Gastrocnemius medialis (tissue), 4 donors: ENCODE results near the gene OMG. TPM values are rescaled to one million over a fixed set of nuclear protein-coding genes. Genes with fewer than 3 reads are reported as not detected.
"Not testable (repeated sequence)": the region's sequence is repeated elsewhere in the genome, so short reads cannot be mapped to it uniquely, and the experiment has no call there.

Experiments used
- ATAC-seq, 2 donors: fragments of 150-250 bp; one replicate each; pipeline ENCODE4 v1.9.1; 2016
- DNase-seq, 2 donors: peaks; one replicate each; pipeline ENCODE4 v3.0.0-alpha.2; 2019
- H3K27ac ChIP-seq, 4 donors: fragments of 200-600 bp; sonication (generic); 1 replicate in 1 of 4; 2 replicates in 3 of 4; pipeline ENCODE4 v1.5.1; 2016 to 2018; ENCODE audit warnings: mild to moderate bottlenecking in 2 of 4, moderate library complexity in 1 of 4
- H3K27me3 ChIP-seq, 3 donors: fragments of 200-600 bp; sonication (generic) in 2 of 3; 1 replicate in 1 of 3; 2 replicates in 2 of 3; pipeline versions ENCODE4 v1.5.1 to v1.6.0; 2016 to 2019; ENCODE audit warnings: mild to moderate bottlenecking in 1 of 3, moderate library complexity in 1 of 3
- H3K36me3 ChIP-seq, 2 donors: fragments of 200-600 bp; sonication (generic) in 1 of 2; one replicate each; pipeline ENCODE4 v1.5.1; 2017 to 2018
- H3K4me1 ChIP-seq, 2 donors: fragments of 200-600 bp; sonication (generic) in 1 of 2; one replicate each; pipeline ENCODE4 v1.5.1; 2016 to 2017; ENCODE audit warnings: mild to moderate bottlenecking in 2 of 2
- H3K4me3 ChIP-seq, 4 donors: fragments of 200-600 bp; sonication (generic) in 3 of 4; 1 replicate in 1 of 4; 2 replicates in 3 of 4; pipeline ENCODE4 v1.5.1; 2016 to 2019; ENCODE audit warnings: mild to moderate bottlenecking in 2 of 4
- H3K9me3 ChIP-seq, 3 donors: fragments of 200-600 bp; sonication (generic) in 2 of 3; 1 replicate in 1 of 3; 2 replicates in 2 of 3; pipeline ENCODE4 v1.5.1; 2016 to 2019
- CTCF ChIP-seq, 5 experiments: fragments of 450-650 bp in 3 of 5; fragments of 200-600 bp in 2 of 5; sonication (generic) in 2 of 5; IDR thresholded peaks in 4 of 5; conservative IDR thresholded peaks in 1 of 5; 1 replicate in 4 of 5; 2 replicates in 1 of 5; pipeline ENCODE4 v1.5.1; 2016 to 2019; ENCODE audit warnings: antibody characterized with exemption in 5 of 5, mild to moderate bottlenecking in 3 of 5, moderate library complexity in 3 of 5
- POLR2A ChIP-seq, 2 donors: fragments of 450-650 bp; IDR thresholded peaks; one replicate each; pipeline ENCODE4 v1.6.1; 2017; ENCODE audit warnings: antibody characterized with exemption in 2 of 2, mild to moderate bottlenecking in 2 of 2, moderate library complexity in 2 of 2
- in situ Hi-C, 4 donors: fragments of 200-750 bp; cut with MboI; loops; one replicate each; pipeline versions ENCODE4 v1.15.0 to v1.8.0; 2017; ENCODE audit warnings: low sequenced_read_pairs in 4 of 4
- intact Hi-C: fragments of 100-400 bp; cut with DNase I; formaldehyde crosslinking; loops from one replicate; pipeline ENCODE4 v1.15.1; 2023; ENCODE audit warnings: low total_unique reads
- total RNA-seq, 4 donors: library from RNA; depleted of rRNA; stranded (reverse); fragments of >200 nt; gene quantifications; one replicate each; pipeline versions ENCODE4 v1.1.0 to v1.2.3, GENCODE V29; 2016

Gene OMG
- total RNA-seq: not detected

- ATAC-seq: no peak
- TF ChIP-seq POLR2A (IDR thresholded peaks at IDR 0.05) (no peak), CTCF (IDR thresholded peaks at IDR 0.05 in 4 of 5, conservative IDR thresholded peaks at IDR 0.05 in 1 of 5) (no peak)
- Histone ChIP-seq H3K4me1 (no peaks in the 10 kb centered on the region), H3K27me3 (no peaks in the 10 kb centered on the region), H3K36me3 (no peaks in the 10 kb centered on the region), H3K9me3 (no peaks in the 10 kb centered on the region), H3K27ac (no peak within 1 kb of the TSS), H3K4me3 (no peak within 1 kb of the TSS)
- in situ Hi-C loops (loop anchor here in 1 of 4 donors (25.0 kb wide), 1 partner anchor 110 kb away; no protein-coding TSS in a partner anchor), intact Hi-C loops (no loop called here)
- DNase-seq: no peak
These were observed at the start of gene OMG for GRCh38 chr17:31297090-31297489. OMG (minus strand) TSS chr17:31297239; CDS start chr17:31296331, 908 bp downstream.

GRCh38 chr17:31345191-31345747 is 48.2 kb upstream of the OMG start:
- H3K4me3 ChIP-seq, H3K27me3 ChIP-seq, H3K9me3 ChIP-seq, DNase-seq, H3K27ac ChIP-seq, H3K36me3 ChIP-seq, ATAC-seq, intact Hi-C loops, H3K4me1 ChIP-seq: not testable (repeated sequence)
- in situ Hi-C loops: loop anchor here in 1 of 4 donors (25.0 kb wide), 1 partner anchor 108 kb away; no protein-coding TSS in a partner anchor

GRCh38 chr17:31339906-31340661 is 43.0 kb upstream of the OMG start:
- TF ChIP-seq POLR2A (IDR thresholded peaks at IDR 0.05) (no peak), CTCF (IDR thresholded peaks at IDR 0.05 in 4 of 5, conservative IDR thresholded peaks at IDR 0.05 in 1 of 5) (no peak)
- Histone ChIP-seq H3K27me3 (no peaks in the 10 kb centered on the region), H3K4me3 (no peak overlapping the region), H3K36me3 (peaks cover 0 to 24% of the 10 kb centered on the region in 2 donors), H3K9me3 (no peaks in the 10 kb centered on the region), H3K27ac (no peak overlapping the region), H3K4me1 (no peaks in the 10 kb centered on the region)
- DNase-seq: no peak
- intact Hi-C loops (no loop called here), in situ Hi-C loops (loop anchor here in 1 of 4 donors (25.0 kb wide), 1 partner anchor 103 kb away; no protein-coding TSS in a partner anchor)
- no peak for ATAC-seq

- Histone ChIP-seq H3K4me1 (no peaks in the 10 kb centered on the region), H3K27me3 (no peaks in the 10 kb centered on the region), H3K9me3 (no peaks in the 10 kb centered on the region), H3K4me3 (no peak overlapping the region), H3K27ac (no peak overlapping the region), H3K36me3 (peaks cover 0 to 11% of the 10 kb centered on the region in 2 donors)
- TF ChIP-seq POLR2A (IDR thresholded peaks at IDR 0.05) (no peak), CTCF (IDR thresholded peaks at IDR 0.05 in 4 of 5, conservative IDR thresholded peaks at IDR 0.05 in 1 of 5) (no peak)
- ATAC-seq (no peak), DNase-seq (no peak)
- intact Hi-C loops: no loop called here
- in situ Hi-C loops: loop anchor here in 1 of 4 donors (25.0 kb wide), 1 partner anchor 92 kb away; no protein-coding TSS in a partner anchor
These were observed 32.2 kb upstream of the OMG start for GRCh38 chr17:31329221-31329620.

GRCh38 chr17:31328160-31328535 is 31.1 kb upstream of the OMG start:
- H3K36me3 ChIP-seq: peaks cover 0 to 6% of the 10 kb centered on the region in 2 donors
- in situ Hi-C loops (loop anchor here in 1 of 4 donors (25.0 kb wide), 1 partner anchor 91 kb away; no protein-coding TSS in a partner anchor), intact Hi-C loops (no loop called here)
- H3K4me1 ChIP-seq: no peaks in the 10 kb centered on the region
- no peak overlapping the region for H3K4me3 ChIP-seq
- no peak for DNase-seq
- TF ChIP-seq CTCF (IDR thresholded peaks at IDR 0.05 in 4 of 5, conservative IDR thresholded peaks at IDR 0.05 in 1 of 5) (no peak), POLR2A (IDR thresholded peaks at IDR 0.05) (no peak)
- H3K9me3 ChIP-seq: no peaks in the 10 kb centered on the region
- no peaks in the 10 kb centered on the region for H3K27me3 ChIP-seq
- no peak overlapping the region for H3K27ac ChIP-seq
- no peak for ATAC-seq
